HG03196 (cell line): ENCODE results near the gene TM4SF4.
"Not testable (repeated sequence)": the region's sequence is repeated elsewhere in the genome, so short reads cannot be mapped to it uniquely, and the experiment has no call there.

Experiments
- ATAC-seq: cut with Tn5 transposase; IDR thresholded peaks from one replicate; pipeline ENCODE4 v1.9.1; 2021; ENCODE audit not compliant: unreplicated experiment

Gene TM4SF4

GRCh38 chr3:149474250-149474817 is at the start of gene TM4SF4:
Gene TM4SF4 (plus strand): TSS chr3:149474697. CDS start chr3:149474878, 181 bp downstream.
- ATAC-seq: no peak

- no peak for ATAC-seq
These were observed 49.6 kb upstream of the TM4SF4 start for GRCh38 chr3:149424918-149425317.

GRCh38 chr3:149426325-149426724 is 48.2 kb upstream of the TM4SF4 start:
- ATAC-seq: no peak

- no peak for ATAC-seq
These were observed 46.4 kb upstream of the TM4SF4 start for GRCh38 chr3:149428087-149428486.

DNA sequence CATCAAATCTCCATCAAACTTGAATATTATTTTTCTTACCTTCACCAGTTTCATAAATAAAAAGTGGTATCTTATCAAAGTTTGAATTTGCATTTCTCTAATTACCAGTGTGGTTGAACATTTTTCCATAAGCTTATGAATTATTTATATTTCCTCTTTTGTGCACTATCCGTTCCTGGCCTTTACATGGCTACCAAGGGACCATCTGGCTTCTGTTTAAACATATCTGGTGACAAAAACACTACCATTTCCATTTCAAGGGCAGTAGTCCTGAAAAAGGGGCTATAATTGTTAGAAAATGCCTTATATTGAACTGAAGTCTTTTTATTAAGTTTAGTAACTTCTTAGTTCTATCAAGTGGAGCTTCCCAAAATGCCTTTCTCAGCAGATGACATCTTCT is 44.3 kb upstream of the TM4SF4 start:
- no peak for ATAC-seq

GRCh38 chr3:149432149-149432548 is 42.3 kb upstream of the TM4SF4 start:
- no peak for ATAC-seq

- ATAC-seq: no peak
These were observed 38.3 kb upstream of the TM4SF4 start for GRCh38 chr3:149435996-149436885.

DNA sequence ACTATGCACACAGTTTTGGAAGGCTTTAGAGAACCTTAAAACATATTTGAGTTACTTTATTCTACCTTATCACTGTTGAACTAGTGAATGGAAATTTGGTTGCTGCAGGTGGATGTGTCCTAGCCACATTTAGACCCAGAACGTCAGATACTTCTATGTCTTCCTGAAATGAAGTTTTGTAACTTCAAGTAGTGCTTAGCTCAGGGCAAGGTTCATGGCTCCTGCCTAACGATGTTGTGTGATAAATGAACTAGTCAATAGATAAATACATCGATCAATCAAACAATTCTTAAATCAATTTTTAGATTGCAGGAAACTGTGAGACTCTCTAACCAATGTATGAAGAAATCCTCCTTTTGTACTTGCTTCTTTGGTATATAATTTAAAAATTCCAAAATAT is 37.2 kb upstream of the TM4SF4 start:
- no peak for ATAC-seq

GRCh38 chr3:149437710-149438109 is 36.8 kb upstream of the TM4SF4 start:
- no peak for ATAC-seq

DNA sequence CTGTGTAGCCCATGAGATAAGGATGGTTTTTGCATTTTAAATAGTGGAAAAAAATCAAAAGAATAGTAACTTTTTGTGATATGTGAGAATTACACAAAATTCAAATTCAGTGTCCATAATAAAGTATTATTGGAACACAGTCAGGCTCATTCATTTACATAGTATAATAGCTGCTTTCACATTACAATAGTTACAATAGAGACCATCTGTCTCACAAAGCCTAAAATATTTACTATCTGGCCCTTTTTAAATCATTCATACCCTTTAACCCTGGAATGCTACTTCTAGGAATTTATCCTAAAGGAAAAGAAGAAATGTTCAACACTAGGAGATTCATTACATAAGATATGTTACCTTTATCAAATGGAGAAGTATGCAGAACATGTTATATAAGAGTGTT is 35.5 kb upstream of the TM4SF4 start:
- no peak for ATAC-seq

DNA sequence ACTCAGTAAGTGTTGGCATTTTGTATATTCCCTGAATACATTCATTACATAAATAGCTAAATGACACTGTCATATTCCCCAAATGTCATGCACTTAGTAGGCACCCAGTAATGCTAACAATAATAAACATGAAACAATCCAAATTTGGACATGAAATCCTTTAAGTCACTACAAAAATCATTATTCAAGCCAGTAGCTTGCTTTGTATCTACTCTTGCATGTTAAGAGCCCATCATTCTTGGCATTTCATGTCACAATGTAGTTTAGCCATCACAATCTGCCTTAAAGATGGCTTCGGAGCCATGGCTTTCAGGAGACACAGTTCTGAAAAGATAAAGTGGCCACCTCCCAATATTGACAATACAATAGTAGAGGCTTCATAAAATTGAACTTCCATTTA is 32.9 kb upstream of the TM4SF4 start:
- no peak for ATAC-seq

DNA sequence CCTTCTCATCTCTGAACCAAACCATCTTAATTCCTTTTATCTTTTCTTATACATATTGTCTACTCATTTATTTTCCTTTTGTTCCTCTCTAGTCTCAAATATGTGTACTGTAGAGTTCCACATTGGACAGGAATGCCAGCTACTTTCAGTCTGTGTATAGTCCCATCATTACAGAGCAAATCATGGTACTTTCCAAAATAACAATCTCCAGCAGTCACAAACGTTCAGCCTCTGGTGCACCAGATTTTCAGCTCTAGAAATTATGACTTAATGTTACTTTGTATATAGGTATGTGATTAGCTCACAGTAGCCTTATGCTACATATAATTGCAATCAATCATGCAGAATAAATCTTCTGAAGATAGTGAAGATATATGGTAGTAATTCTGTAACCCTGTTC is 32.5 kb upstream of the TM4SF4 start:
- no peak for ATAC-seq

- ATAC-seq: no peak
These were observed 31.5 kb upstream of the TM4SF4 start for GRCh38 chr3:149442851-149443544.

- no peak for ATAC-seq
These were observed 31.0 kb upstream of the TM4SF4 start for GRCh38 chr3:149443545-149443912.

DNA sequence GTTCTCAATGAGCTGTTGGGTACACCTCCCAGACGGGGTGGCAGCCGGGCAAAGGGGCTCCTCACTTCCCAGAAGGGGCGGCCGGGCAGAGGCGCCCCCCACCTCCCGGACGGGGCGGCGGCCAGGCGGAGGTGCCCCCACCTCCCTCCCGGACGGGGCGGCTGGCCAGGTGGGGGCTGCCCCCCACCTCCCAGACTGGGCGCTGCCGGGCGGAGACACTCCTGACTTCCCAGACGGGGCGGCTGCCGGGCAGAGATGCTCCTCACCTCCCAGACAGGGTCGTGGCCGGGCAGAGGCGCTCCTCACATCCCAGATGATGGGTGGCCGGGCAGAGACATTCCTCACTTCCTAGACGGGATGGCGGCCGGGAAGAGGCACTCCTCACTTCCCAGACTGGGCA is 29.6 kb upstream of the TM4SF4 start:
- ATAC-seq: not testable (repeated sequence)

GRCh38 chr3:149448331-149448831 is 26.1 kb upstream of the TM4SF4 start:
- ATAC-seq: no peak

DNA sequence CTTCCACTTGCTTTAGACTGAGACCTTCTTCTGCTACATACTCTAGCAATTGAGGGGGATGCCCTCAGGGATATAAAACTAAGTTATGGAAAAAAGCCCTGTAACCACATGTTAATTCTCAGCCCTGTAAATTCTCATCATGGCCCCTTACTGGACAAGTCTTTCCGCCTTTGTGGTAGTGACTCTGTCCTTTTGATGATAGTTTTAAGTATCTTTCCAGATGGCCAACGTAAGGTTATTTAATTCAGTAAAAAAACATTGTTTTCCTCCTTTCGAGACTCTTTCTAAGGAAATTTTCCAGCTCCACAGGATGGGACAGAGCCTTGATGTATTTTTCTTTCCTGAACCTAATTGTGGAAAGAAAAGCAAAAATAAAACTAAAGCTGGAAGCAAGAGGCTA is 25.3 kb upstream of the TM4SF4 start:
- no peak for ATAC-seq

- no peak for ATAC-seq
These were observed 24.7 kb upstream of the TM4SF4 start for GRCh38 chr3:149449799-149450198.

DNA sequence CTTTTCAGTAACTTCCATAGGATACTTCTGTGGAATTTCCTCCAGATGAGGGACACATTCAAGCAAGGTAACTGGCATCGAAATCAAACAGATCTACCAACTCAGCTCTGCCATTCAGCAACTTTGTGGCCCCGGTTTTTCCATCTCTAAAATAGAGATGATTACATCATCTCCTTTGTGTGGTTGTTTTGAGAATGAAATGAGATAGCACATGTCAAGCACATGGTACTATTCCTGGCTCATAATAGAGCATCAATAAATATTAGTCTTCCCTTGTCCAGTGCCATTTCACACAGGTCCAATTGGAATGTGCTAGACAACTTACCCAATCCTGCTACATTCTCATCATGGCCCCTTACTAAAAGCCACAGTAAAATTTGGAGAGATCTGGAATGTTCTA is 24.2 kb upstream of the TM4SF4 start:
- ATAC-seq: no peak

DNA sequence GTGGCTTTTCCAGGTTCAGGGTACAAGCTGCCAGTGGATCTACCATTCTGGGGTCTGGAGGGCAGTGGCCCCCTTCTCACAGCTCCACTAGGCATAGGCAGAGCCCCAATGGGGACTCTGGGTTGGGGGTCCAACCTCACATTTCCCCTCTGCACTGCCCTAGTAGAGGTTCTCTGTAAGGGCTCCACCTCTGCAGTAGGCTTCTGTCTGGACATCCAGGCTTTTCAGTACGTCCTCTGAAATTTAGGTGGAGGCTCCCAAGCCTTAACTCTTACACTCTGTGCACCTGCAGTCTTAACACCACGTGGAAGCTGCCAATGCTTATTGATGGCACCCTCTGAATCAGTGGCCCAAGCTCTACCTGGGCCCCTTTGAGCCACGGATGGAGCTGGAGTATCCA is 22.5 kb upstream of the TM4SF4 start:
- ATAC-seq: no peak

DNA sequence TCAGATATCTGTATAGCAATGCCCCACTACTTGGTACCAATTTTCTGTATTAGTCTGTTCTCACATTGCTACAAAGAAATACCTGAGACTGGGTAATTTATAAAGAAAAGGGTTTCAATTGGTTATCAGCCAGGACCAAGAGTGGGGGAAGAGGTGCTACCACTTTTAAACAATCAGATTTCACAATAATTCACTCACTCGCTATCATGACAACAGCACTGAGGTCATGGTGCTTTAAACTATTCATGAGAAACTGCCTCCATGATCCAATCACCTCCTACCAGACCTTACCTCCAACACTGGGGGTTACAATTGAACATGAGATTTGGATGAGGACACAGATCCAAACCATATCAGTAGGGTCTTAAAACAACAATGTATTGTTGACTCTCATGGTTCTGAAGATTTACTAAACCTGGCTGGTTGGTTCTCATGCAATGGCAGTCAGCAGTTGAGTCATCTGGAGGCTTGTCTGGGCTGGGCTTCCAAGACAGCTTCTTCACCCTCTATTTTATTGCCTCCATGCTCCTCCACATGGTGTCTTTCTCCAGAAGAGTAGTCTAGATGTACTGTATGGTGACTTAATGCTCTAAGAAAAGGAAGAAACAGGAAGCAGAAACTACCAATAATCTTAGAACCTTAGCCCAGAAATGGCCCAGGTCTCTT is 21.2 kb upstream of the TM4SF4 start:
- no peak for ATAC-seq
